Activated CD4-positive, alpha-beta memory T cell treated with anti-CD3 and anti-CD28 coated beads for 36 hours (primary cell): ENCODE measurements around the gene SELENOO. TPM values are rescaled to one million over a fixed set of nuclear protein-coding genes. Genes with fewer than 3 reads are reported as not detected.

Experiments used
- CTCF ChIA-PET: fragments of 350-600 bp; sonication (Branson Sonifier 250); formaldehyde crosslinking; loops from one replicate; lab custom pipeline; 2021; ENCODE audit warnings: antibody characterized with exemption, inconsistent platforms; lab: Charles Lee
- POLR2A ChIA-PET: fragments of 350-600 bp; sonication (Branson Sonifier 250); formaldehyde crosslinking; loops from one replicate; lab custom pipeline; 2021; ENCODE audit warnings: antibody characterized with exemption; lab: Charles Lee
- DNase-seq: peaks from one replicate; pipeline ENCODE4 v3.0.0-alpha.2; 2020
- H3K27ac Mint-ChIP-seq: one replicate; pipeline ENCODE4 v1.8.0; 2021; ENCODE audit warnings: mixed read lengths
- H3K27me3 Mint-ChIP-seq: one replicate; pipeline ENCODE4 v1.8.0; 2021; ENCODE audit warnings: mixed read lengths
- H3K36me3 Mint-ChIP-seq: one replicate; pipeline ENCODE4 v1.8.0; 2021; ENCODE audit warnings: mixed read lengths
- H3K4me1 Mint-ChIP-seq: one replicate; pipeline ENCODE4 v1.8.0; 2021; ENCODE audit warnings: low read depth, mixed read lengths
- H3K4me3 Mint-ChIP-seq: one replicate; pipeline ENCODE4 v1.8.0; 2021; ENCODE audit warnings: mild to moderate bottlenecking, mixed read lengths
- H3K9me3 Mint-ChIP-seq: one replicate; pipeline ENCODE4 v1.8.0; 2021; ENCODE audit warnings: mixed read lengths
- intact Hi-C: fragments of 100-400 bp; cut with micrococcal nuclease; formaldehyde crosslinking; loops from one replicate; pipeline ENCODE4 v1.15.1; 2023
- total RNA-seq, 2 experiments: library from RNA; stranded (reverse); gene quantifications; one replicate each; pipeline ENCODE4 v1.2.3, GENCODE V29; 2021

Gene SELENOO
- total RNA-seq, 2 experiments from 2014 or later, result 18.8 to 19.7 TPM

GRCh38 chr22:50175921-50176849, 24.6 kb upstream of the SELENOO start:
- ChIA-PET CTCF (no interaction called here), POLR2A (no interaction called here)
- no peak overlapping the region for H3K4me3 Mint-ChIP-seq
- H3K4me1 Mint-ChIP-seq, result peaks cover 2% of the 10 kb centered on the region
- H3K27me3 Mint-ChIP-seq, result peaks cover 13% of the 10 kb centered on the region
- DNase-seq, result no peak
- no peaks in the 10 kb centered on the region for H3K9me3 Mint-ChIP-seq
- intact Hi-C loops, result no loop called here
- H3K36me3 Mint-ChIP-seq, result no peaks in the 10 kb centered on the region
- H3K27ac Mint-ChIP-seq, result no peak overlapping the region

GRCh38 chr22:50176850-50177536, 23.8 kb upstream of the SELENOO start:
- ChIA-PET POLR2A (no interaction called here), CTCF (no interaction called here)
- H3K4me1 Mint-ChIP-seq, result peaks cover 2% of the 10 kb centered on the region
- peaks cover 9% of the 10 kb centered on the region for H3K27me3 Mint-ChIP-seq
- intact Hi-C loops, result no loop called here
- no peaks in the 10 kb centered on the region for H3K36me3 Mint-ChIP-seq
- no peak overlapping the region for H3K27ac Mint-ChIP-seq
- no peak overlapping the region for H3K4me3 Mint-ChIP-seq
- H3K9me3 Mint-ChIP-seq, result no peaks in the 10 kb centered on the region
- DNase-seq, result no peak

DNA sequence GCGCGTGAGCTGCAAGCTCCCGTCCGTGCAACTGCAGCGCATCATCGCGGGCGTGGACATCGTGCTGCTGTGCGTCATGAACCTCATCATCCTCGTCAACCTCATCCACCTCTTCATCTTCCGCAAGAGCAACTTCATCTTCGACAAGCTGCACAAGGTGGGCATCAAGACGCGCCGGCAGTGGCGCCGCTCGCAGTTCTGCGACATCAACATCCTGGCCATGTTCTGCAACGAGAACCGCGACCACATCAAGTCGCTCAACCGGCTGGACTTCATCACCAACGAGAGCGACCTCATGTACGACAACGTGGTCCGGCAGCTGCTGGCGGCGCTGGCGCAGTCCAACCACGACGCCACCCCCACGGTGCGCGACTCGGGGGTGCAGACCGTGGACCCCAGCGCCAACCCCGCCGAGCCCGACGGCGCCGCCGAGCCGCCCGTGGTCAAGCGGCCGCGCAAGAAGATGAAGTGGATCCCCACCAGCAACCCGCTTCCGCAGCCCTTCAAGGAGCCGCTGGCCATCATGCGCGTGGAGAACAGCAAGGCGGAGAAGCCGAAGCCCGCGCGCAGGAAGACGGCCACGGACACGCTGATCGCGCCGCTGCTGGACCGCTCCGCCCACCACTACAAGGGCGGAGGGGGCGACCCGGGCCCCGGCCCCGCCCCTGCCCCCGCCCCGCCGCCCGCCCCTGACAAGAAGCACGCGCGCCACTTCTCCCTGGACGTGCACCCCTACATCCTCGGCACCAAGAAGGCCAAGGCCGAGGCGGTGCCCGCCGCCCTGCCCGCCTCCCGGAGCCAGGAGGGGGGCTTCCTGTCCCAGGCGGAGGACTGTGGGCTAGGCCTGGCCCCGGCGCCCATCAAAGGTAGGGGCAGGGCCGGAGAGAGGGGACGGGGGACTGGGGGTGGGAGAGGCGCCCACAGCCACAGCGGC, 23.0 kb upstream of the SELENOO start:
- Mint-ChIP-seq H3K27ac (no peak overlapping the region), H3K36me3 (no peaks in the 10 kb centered on the region), H3K4me1 (peaks cover 2% of the 10 kb centered on the region), H3K9me3 (no peaks in the 10 kb centered on the region), H3K27me3 (peaks cover 9% of the 10 kb centered on the region), H3K4me3 (no peak overlapping the region)
- intact Hi-C loops, result no loop called here
- no peak for DNase-seq
- ChIA-PET CTCF (no interaction called here), POLR2A (no interaction called here)

GRCh38 chr22:50178471-50178864, 22.3 kb upstream of the SELENOO start:
- Mint-ChIP-seq H3K27ac (no peak overlapping the region), H3K27me3 (peaks cover 9% of the 10 kb centered on the region), H3K36me3 (no peaks in the 10 kb centered on the region), H3K9me3 (no peaks in the 10 kb centered on the region), H3K4me3 (no peak overlapping the region), H3K4me1 (peaks cover 2% of the 10 kb centered on the region)
- CTCF ChIA-PET, result no interaction called here
- no peak for DNase-seq
- POLR2A ChIA-PET, result no interaction called here
- intact Hi-C loops, result no loop called here

DNA sequence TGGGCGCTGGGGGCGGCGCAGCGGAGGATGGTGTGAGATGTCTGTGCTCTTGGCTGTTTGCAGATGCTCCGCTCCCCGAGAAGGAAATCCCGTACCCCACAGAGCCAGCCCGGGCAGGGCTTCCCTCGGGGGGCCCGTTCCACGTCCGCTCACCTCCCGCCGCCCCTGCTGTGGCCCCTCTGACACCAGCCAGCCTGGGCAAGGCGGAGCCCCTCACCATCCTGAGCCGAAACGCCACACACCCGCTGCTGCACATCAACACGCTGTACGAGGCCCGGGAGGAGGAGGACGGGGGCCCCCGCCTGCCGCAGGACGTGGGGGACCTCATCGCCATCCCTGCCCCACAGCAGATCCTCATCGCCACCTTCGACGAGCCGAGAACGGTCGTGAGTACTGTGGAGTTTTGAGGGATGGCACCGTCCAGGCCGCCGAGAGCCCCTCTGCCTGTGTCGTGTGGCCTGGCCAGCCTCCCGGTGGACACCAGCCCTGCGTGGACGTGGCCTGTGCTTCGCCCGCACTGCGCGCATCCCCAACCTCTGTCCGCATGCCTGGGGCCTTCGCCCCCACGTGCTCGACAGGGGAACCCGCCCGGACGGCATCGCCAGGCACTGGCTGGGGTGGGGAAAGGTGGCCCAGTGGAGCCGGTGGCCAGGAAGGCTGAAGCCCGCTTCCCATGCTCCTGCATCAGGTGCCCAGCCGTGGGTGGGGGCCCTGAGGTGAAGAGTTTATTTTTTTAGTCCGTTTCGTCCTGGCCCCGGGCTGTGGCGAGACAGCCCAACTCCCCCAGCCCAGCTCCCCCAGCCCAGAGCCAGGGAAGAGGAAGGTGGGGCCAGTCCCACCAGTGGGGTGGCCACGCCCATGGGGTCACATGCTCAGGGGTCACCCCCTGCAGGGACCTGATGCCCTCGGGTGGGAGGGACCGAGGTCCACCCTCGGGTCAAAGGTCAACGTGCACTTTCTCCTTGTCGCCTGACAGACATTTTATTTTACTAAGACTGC, 21.6 kb upstream of the SELENOO start:
- CTCF ChIA-PET, result no interaction called here
- intact Hi-C loops, result no loop called here

GRCh38 chr22:50179937-50180726, 20.7 kb upstream of the SELENOO start:
- intact Hi-C loops, result no loop called here
- no peaks in the 10 kb centered on the region for H3K36me3 Mint-ChIP-seq
- ChIA-PET CTCF (no interaction called here), POLR2A (no interaction called here)
- H3K4me3 Mint-ChIP-seq, result no peak overlapping the region
- peaks cover 9% of the 10 kb centered on the region for H3K27me3 Mint-ChIP-seq
- H3K27ac Mint-ChIP-seq, result no peak overlapping the region
- no peak for DNase-seq
- peaks cover 5% of the 10 kb centered on the region for H3K4me1 Mint-ChIP-seq
- H3K9me3 Mint-ChIP-seq, result no peaks in the 10 kb centered on the region

More for the DNA sequence above, 21.6 kb upstream of the SELENOO start:
- no peak overlapping the region for H3K27ac Mint-ChIP-seq
- H3K27me3 Mint-ChIP-seq, result peaks cover 9% of the 10 kb centered on the region
- H3K36me3 Mint-ChIP-seq, result no peaks in the 10 kb centered on the region
- H3K9me3 Mint-ChIP-seq, result no peaks in the 10 kb centered on the region
- peaks cover 2% of the 10 kb centered on the region for H3K4me1 Mint-ChIP-seq
- no peak overlapping the region for H3K4me3 Mint-ChIP-seq
- peak; percentile 8 for DNase-seq
- POLR2A ChIA-PET, result no interaction called here

- ChIA-PET POLR2A (no interaction called here), CTCF (interaction anchor here (0.6 kb wide), 1 partner anchor 26 kb away, joined by 3 read pairs; no protein-coding TSS in a partner anchor)
- H3K4me3 Mint-ChIP-seq, result no peak overlapping the region
- no peak for DNase-seq
- H3K9me3 Mint-ChIP-seq, result no peaks in the 10 kb centered on the region
- H3K27me3 Mint-ChIP-seq, result peaks cover 9% of the 10 kb centered on the region
- H3K36me3 Mint-ChIP-seq, result no peaks in the 10 kb centered on the region
- H3K27ac Mint-ChIP-seq, result no peak overlapping the region
- peaks cover 8% of the 10 kb centered on the region for H3K4me1 Mint-ChIP-seq
- intact Hi-C loops, result no loop called here
Observed at GRCh38 chr22:50180727-50181521, 19.9 kb upstream of the SELENOO start.

DNA sequence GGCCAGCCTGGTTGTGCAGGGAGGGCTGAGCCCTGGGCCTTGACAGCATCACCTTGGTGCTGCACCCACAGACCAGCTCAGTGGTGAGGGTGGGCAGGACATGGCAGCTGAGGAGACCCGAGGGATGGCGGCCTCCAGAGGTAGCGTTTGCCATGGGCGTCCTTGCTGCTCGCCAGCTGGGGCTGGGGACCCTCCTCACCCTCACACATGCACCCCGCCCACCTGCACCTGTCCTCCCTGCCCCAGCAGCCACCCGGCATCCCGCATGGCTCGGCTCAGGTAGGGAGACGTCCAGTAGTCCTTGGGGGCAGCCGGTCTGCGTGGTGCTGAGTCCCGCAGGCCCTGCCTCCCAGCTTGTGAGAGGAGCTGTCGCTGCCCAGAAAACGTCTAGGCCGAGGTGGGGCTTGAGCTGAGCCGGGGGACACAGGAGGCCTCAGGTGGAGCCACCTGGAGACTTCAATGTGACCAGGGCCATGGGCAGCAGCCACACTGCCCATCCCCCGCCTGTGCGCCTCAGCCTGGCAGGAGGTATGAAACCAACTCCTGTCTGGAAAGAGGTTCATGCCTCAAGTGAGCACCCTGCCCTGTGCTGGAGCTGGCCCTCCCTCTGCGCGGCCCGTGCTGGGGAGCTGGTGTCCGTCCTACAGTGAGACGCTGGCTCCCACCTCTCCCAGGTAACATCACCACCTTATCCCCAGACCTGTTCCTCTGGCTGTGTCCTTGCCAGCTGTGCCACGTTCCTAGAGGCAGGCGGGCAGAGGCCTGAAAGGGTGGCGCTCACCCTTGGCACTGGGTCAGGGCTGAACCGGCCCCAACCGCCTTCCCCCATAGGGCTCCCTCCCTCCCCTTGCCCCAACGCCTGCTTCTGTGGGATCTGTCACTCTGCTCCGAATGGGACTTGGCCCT, 18.4 kb upstream of the SELENOO start:
- no peak overlapping the region for H3K27ac Mint-ChIP-seq
- ChIA-PET POLR2A (no interaction called here), CTCF (interaction anchor here (0.8 kb wide), 1 partner anchor 24 kb away, joined by 4 read pairs; no protein-coding TSS in a partner anchor)
- H3K27me3 Mint-ChIP-seq, result peaks cover 6% of the 10 kb centered on the region
- peaks cover 12% of the 10 kb centered on the region for H3K4me1 Mint-ChIP-seq
- DNase-seq, result no peak
- intact Hi-C loops, result no loop called here
- H3K36me3 Mint-ChIP-seq, result peaks cover 3% of the 10 kb centered on the region
- H3K9me3 Mint-ChIP-seq, result no peaks in the 10 kb centered on the region
- H3K4me3 Mint-ChIP-seq, result no peak overlapping the region

GRCh38 chr22:50183141-50183971, 17.5 kb upstream of the SELENOO start:
- H3K27me3 Mint-ChIP-seq, result peaks cover 5% of the 10 kb centered on the region
- H3K27ac Mint-ChIP-seq, result no peak overlapping the region
- no peak overlapping the region for H3K4me3 Mint-ChIP-seq
- ChIA-PET POLR2A (no interaction called here), CTCF (interaction anchor here (1.4 kb wide), 1 partner anchor 10 kb away, joined by 4 read pairs; no protein-coding TSS in a partner anchor)
- intact Hi-C loops, result no loop called here
- peaks cover 15% of the 10 kb centered on the region for H3K4me1 Mint-ChIP-seq
- DNase-seq, result no peak
- H3K36me3 Mint-ChIP-seq, result peaks cover 3% of the 10 kb centered on the region
- no peaks in the 10 kb centered on the region for H3K9me3 Mint-ChIP-seq
